Measurements from ENCODE around the gene DTNBP1. TPM values are rescaled to one million over a fixed set of nuclear protein-coding genes. Genes with fewer than 3 reads are reported as not detected.

DTNBP1 gene
- polyA plus RNA-seq, 2 of the 4 experiments (the other 2 are of a cell fraction) = 8.4 to 8.7 TPM

GRCh38 chr6:15524861-15525401 is 137.9 kb downstream of the DTNBP1 start:
- no peak for FAIRE-seq
- POLR2A ChIA-PET = no interaction called here
- no peak for DNase-seq (ENCODE audit: low read depth in 1 of 2, low spot score in 1 of 2)
- H3K27ac ChIP-seq = no peak overlapping the region
- no peak overlapping the region for H3K4me2 ChIP-seq
- TF ChIP-seq, protein P1, sequence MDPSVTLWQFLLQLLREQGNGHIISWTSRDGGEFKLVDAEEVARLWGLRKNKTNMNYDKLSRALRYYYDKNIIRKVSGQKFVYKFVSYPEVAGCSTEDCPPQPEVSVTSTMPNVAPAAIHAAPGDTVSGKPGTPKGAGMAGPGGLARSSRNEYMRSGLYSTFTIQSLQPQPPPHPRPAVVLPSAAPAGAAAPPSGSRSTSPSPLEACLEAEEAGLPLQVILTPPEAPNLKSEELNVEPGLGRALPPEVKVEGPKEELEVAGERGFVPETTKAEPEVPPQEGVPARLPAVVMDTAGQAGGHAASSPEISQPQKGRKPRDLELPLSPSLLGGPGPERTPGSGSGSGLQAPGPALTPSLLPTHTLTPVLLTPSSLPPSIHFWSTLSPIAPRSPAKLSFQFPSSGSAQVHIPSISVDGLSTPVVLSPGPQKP (IDR thresholded peaks at IDR 0.05; ENCODE audit: low read depth, low read length) = no peak
- CTCF ChIA-PET = interaction anchor here (1.3 kb wide), 1 partner anchor 13 kb away, joined by 4 read pairs; no protein-coding TSS in a partner anchor
- H3K4me1 ChIP-seq = no peaks in the 10 kb centered on the region
- no peaks in the 10 kb centered on the region for H3K9me3 ChIP-seq
- no peak for ATAC-seq
- no peak overlapping the region for H3K4me3 ChIP-seq
- 95% methylated on average over 14 of the region's 14 CpGs for WGBS (ENCODE audit: missing lambda C conversion rate)

DNA sequence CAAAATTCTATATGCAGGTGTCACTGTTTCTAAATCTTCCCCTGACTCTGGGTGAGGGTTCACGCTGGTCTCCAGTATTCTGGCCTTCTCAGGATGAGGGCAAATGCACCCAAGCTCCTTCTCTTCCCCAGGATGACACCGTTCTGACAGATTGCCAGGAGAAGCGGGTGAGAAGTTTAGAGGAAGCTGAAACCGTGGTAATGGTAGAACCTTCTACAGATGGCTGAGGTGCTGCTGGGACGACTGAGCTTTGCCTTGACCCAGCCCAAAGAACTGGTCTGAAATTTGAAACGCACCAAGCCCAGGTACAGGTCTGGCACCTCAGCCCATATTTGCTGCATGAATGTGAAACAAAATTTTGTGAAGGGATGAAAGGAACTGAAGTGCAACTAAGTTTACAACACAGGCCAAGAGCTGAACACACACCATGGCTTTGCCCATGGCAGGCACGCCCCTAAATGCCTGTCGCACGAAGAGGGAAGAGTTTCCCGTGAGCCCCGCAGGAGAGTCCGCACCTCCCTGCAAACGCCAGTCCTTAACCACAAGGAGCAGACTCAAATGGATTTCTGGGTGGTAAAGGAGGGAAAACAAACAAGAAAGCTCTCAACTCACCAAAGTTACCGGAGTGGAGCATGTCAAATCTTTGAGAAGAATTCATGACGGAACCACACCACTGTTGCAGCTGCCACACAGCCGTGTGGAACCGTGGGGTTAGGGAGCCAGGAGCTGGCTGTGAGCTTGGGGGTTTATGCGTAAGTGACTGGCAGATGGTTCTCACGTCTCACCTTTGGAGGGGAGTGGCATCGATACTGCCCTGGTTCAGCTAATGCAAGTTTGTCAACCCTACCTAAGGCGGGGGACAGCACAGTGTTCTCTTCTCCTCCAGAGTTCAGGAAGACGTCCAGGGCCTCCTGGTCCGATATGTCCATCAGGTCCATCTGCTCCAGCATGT is 138.9 kb downstream of the DTNBP1 start:
- no peaks in the 10 kb centered on the region for H3K9me3 ChIP-seq
- no peak for FAIRE-seq
- CTCF ChIA-PET = interaction anchor here (1.3 kb wide), 1 partner anchor 12 kb away, joined by 4 read pairs; no protein-coding TSS in a partner anchor
- TF ChIP-seq HDAC2 (IDR thresholded peaks at IDR 0.05) (no peak), TFCP2L1 (CRISPR knock-in tag; IDR thresholded peaks at IDR 0.05) (no peak), CHD2 (IDR thresholded peaks at IDR 0.05; ENCODE audit: low read length, partially characterized antibody) (no peak), CTCF (IDR thresholded peaks at IDR 0.05) (no peak), E2F6 (IDR thresholded peaks at IDR 0.05; ENCODE audit: borderline replicate concordance, low read depth) (no peak), MAFK (IDR thresholded peaks at IDR 0.05; ENCODE audit: partially characterized antibody) (no peak), HOXB13 (CRISPR knock-in tag; IDR thresholded peaks at IDR 0.05; ENCODE audit: low read depth) (no peak), CBX2 (IDR thresholded peaks at IDR 0.05; ENCODE audit: borderline replicate concordance, low read depth) (no peak), MYC (IDR thresholded peaks at IDR 0.05; ENCODE audit: borderline replicate concordance, low read length) (no peak), NPAS2 (CRISPR knock-in tag; IDR thresholded peaks at IDR 0.05; ENCODE audit: borderline replicate concordance) (no peak), RCOR1 (IDR thresholded peaks at IDR 0.05; ENCODE audit: low read depth, low read length) (no peak)
- TF ChIP-seq, protein P1 (IDR thresholded peaks at IDR 0.05; ENCODE audit: low read depth, low read length) = no peak
- no peak for ATAC-seq
- no peak overlapping the region for H3K4me3 ChIP-seq
- no peaks in the 10 kb centered on the region for H3K4me1 ChIP-seq
- DNase-seq (ENCODE audit: low read depth in 1 of 2, low spot score in 1 of 2) = no peak
- WGBS (ENCODE audit: missing lambda C conversion rate) = 89% methylated on average over 21 of the region's 23 CpGs
- no peak overlapping the region for H3K4me2 ChIP-seq
- H3K27ac ChIP-seq = no peak overlapping the region
- POLR2A ChIA-PET = interaction anchor here (0.6 kb wide), 1 partner anchor 350 kb away, joined by 3 read pairs; no protein-coding TSS in a partner anchor

DNA sequence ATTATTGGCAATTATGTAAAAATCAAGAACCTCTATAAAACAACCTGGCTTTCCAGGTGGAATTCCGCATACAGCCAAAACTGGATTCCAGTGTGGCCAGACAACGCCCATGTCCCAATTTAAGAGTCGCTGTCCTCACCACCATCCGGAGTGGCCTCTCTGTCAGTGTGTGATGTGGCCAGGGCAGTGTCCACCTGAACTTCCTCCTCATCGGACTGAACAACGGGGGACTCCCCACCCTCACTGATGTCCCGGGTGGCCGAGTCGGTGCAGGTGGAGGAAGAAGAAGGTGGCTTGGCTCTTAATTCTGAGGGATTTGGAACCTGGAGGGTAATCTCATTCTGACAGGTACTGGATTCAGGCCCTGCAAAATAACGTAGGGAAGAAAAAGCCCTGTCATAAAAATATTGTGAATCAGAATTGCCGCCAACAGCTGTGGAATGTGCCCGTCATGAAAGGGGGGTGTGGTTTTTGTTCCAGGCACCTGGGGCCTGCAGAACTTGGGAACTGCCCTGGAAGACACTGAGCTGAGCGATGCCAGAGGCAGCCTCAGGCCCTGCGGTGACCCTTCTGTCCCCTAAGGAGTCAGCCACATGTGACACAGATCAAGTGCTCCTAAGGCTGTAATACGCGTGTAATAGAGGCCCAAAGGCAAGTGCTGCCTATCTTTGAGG is 139.8 kb downstream of the DTNBP1 start:
- Histone ChIP-seq H3K4me1 (no peaks in the 10 kb centered on the region), H3K4me2 (no peak overlapping the region), H3K27ac (no peak overlapping the region), H3K4me3 (no peak overlapping the region), H3K9me3 (no peaks in the 10 kb centered on the region)
- FAIRE-seq (no peak), ATAC-seq (no peak), DNase-seq (ENCODE audit: low read depth in 1 of 2, low spot score in 1 of 2) (no peak)
- CTCF ChIA-PET = no interaction called here
- WGBS (ENCODE audit: missing lambda C conversion rate) = 94% methylated on average over 16 of the region's 16 CpGs
- POLR2A ChIA-PET = interaction anchor here (0.6 kb wide), 1 partner anchor 349 kb away, joined by 3 read pairs; no protein-coding TSS in a partner anchor
- TF ChIP-seq JUN (IDR thresholded peaks at IDR 0.05) (no peak), PHF8 (IDR thresholded peaks at IDR 0.05; ENCODE audit: borderline replicate concordance, low read depth) (no peak), RFX5 (IDR thresholded peaks at IDR 0.05) (no peak), POLR2A (IDR thresholded peaks at IDR 0.05; ENCODE audit: low read length) (no peak), MAZ (IDR thresholded peaks at IDR 0.05; ENCODE audit: borderline replicate concordance, low read depth, low read length) (no peak), TP53 (CRISPR knock-in tag; IDR thresholded peaks at IDR 0.05) (no peak), KDM5A (IDR thresholded peaks at IDR 0.05) (no peak), EHF (CRISPR knock-in tag; IDR thresholded peaks at IDR 0.05) (no peak), MYC (IDR thresholded peaks at IDR 0.05; ENCODE audit: borderline replicate concordance, low read length) (no peak), NFE2L2 (conservative IDR thresholded peaks at IDR 0.05; ENCODE audit: low read length) (no peak), CTCF (IDR thresholded peaks at IDR 0.05) (no peak), HOXB5 (CRISPR knock-in tag; IDR thresholded peaks at IDR 0.05) (no peak)
